ENCODE data around the gene HLCS. TPM values are rescaled to one million over a fixed set of nuclear protein-coding genes. Genes with fewer than 3 reads are reported as not detected.
"Not testable (repeated sequence)": the region's sequence is repeated elsewhere in the genome, so short reads cannot be mapped to it uniquely, and the experiment has no call there.

Gene HLCS
- polyA plus RNA-seq, 1 donor from 2014 or later: 10.7 TPM

- peaks cover 0 to 1% (median 0%) of the 10 kb centered on the region in 3 donors for H3K4me1 Mint-ChIP-seq
- no peak overlapping the region for H3K27ac Mint-ChIP-seq
- H3K27me3 Mint-ChIP-seq: no peaks in the 10 kb centered on the region
- H3K4me3 Mint-ChIP-seq: no peak overlapping the region
- H3K36me3 Mint-ChIP-seq: peaks cover 13% of the 10 kb centered on the region
- H3K9me3 Mint-ChIP-seq: no peaks in the 10 kb centered on the region
Measured at GRCh38 chr21:36821032-36821299, 145.5 kb downstream of the HLCS start.

- H3K9me3 Mint-ChIP-seq: no peaks in the 10 kb centered on the region
- H3K27ac Mint-ChIP-seq: no peak overlapping the region
- H3K27me3 Mint-ChIP-seq: no peaks in the 10 kb centered on the region
- H3K36me3 Mint-ChIP-seq: peaks cover 13% of the 10 kb centered on the region
- H3K4me3 Mint-ChIP-seq: no peak overlapping the region
- peaks cover 0 to 1% (median 0%) of the 10 kb centered on the region in 3 donors for H3K4me1 Mint-ChIP-seq
Measured at GRCh38 chr21:36820176-36821031, 146.1 kb downstream of the HLCS start.

GRCh38 chr21:36817732-36818450, 148.6 kb downstream of the HLCS start:
- Mint-ChIP-seq H3K27me3 (no peaks in the 10 kb centered on the region), H3K4me3 (no peak overlapping the region), H3K27ac (no peak overlapping the region), H3K9me3 (no peaks in the 10 kb centered on the region), H3K4me1 (no peaks in the 10 kb centered on the region), H3K36me3 (peaks cover 13% of the 10 kb centered on the region)

DNA sequence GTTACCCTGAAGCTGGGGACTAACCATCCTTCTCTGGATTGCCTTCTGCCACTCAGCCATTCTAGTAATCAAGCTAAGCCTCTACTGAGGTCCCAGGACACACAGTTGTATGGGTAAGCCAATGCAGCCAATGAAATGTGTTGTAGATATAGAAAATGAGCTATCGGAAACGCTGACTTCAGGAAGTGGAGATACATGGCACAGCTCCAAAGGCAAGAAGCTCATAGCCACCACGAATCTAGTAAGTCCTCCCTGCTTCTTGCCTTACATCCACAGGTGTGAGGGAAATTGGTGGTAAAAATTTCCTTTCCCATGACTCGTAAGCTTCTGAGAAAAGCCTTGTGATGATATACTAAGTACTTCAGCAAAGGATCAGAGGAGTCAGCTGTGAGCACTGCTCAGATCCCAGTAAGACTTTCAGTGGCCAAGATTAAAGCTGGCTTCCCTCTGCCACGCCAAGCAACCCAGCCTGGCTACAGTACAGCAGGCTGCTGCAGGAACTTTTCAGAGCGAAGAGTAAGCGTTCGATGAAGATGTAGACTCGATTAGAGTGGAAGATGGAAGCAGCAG, 149.8 kb downstream of the HLCS start:
- Mint-ChIP-seq H3K27me3 (no peaks in the 10 kb centered on the region), H3K4me3 (no peak overlapping the region), H3K36me3 (peaks cover 9% of the 10 kb centered on the region), H3K4me1 (no peaks in the 10 kb centered on the region), H3K9me3 (no peaks in the 10 kb centered on the region), H3K27ac (peak overlapping the region in 1 of 3 donors; percentile 85)

- not testable (repeated sequence) for H3K27me3 Mint-ChIP-seq, H3K27ac Mint-ChIP-seq, H3K4me3 Mint-ChIP-seq, H3K4me1 Mint-ChIP-seq, H3K36me3 Mint-ChIP-seq, H3K9me3 Mint-ChIP-seq
Measured at GRCh38 chr21:36816026-36816425, 150.4 kb downstream of the HLCS start.

DNA sequence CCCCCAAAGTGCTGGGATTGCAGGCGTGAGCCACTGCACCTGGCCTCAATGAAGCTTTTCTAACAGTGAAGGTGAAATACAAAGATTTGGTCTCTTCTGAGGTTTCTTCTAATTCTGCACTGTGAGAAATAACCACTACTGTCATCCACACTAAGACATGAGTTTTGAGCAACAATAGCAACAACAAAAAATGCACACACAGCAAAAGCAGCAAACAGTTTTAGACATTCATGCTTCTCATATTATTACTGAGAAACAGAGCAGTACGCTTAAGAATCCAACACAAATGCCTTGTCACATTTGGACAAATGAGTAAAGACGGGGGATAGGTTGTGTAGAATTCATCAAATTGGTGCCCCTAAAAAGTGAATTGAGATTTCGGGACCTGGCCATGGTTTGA, 151.2 kb downstream of the HLCS start:
- no peak overlapping the region for H3K4me3 Mint-ChIP-seq
- no peaks in the 10 kb centered on the region for H3K4me1 Mint-ChIP-seq

DNA sequence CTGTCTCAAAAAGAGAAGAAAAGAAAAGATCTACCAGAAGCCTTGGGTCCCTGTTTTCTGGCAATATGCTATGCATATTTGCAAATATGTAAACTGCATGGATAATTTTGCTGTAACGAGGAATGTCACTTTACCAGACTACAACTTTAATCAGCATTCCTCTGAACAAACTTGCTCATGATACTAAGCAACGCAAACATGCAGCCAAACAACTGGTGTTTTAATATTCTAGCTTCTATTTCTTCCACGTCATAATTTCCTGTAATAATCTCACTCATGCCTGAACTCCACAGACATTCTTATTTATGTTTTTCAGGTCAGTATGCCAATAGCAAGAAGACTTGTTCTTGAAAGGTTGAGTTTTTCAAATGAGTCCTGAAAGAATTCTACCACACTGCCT, 153.4 kb downstream of the HLCS start:
- peaks cover 8% of the 10 kb centered on the region for H3K36me3 Mint-ChIP-seq
- no peak overlapping the region for H3K27ac Mint-ChIP-seq
- H3K4me1 Mint-ChIP-seq: peaks cover 2 to 5% (median 2%) of the 10 kb centered on the region in 3 donors
- no peak overlapping the region for H3K4me3 Mint-ChIP-seq
- H3K9me3 Mint-ChIP-seq: no peaks in the 10 kb centered on the region
- H3K27me3 Mint-ChIP-seq: no peaks in the 10 kb centered on the region

More for the DNA sequence above, 151.2 kb downstream of the HLCS start:
- peaks cover 7% of the 10 kb centered on the region for H3K36me3 Mint-ChIP-seq
- no peak overlapping the region for H3K27ac Mint-ChIP-seq
- no peaks in the 10 kb centered on the region for H3K9me3 Mint-ChIP-seq
- no peaks in the 10 kb centered on the region for H3K27me3 Mint-ChIP-seq

DNA sequence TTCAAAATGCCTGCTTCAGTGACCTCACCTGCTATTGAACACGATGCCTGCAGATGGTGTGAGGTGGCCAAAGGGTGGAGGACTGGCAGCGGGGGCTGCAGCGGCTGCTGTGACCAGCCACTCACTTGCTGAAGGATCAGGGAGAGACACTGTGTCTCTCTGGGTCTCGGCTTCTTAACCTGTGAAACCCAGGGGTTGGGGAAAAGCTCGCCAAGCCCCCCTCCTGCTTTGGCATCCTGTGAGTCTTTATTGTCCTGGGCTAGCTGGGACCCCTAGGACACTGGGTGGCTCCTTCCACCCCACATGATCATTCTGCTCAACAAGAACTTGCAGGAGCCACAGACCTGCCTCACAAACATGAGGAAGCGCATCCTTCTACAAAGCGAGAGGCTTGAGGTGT, 154.7 kb downstream of the HLCS start:
- Mint-ChIP-seq H3K27ac (no peak overlapping the region), H3K9me3 (no peaks in the 10 kb centered on the region), H3K4me1 (peaks cover 2 to 5% (median 2%) of the 10 kb centered on the region in 3 donors), H3K4me3 (no peak overlapping the region), H3K36me3 (peaks cover 8% of the 10 kb centered on the region), H3K27me3 (no peaks in the 10 kb centered on the region)

DNA sequence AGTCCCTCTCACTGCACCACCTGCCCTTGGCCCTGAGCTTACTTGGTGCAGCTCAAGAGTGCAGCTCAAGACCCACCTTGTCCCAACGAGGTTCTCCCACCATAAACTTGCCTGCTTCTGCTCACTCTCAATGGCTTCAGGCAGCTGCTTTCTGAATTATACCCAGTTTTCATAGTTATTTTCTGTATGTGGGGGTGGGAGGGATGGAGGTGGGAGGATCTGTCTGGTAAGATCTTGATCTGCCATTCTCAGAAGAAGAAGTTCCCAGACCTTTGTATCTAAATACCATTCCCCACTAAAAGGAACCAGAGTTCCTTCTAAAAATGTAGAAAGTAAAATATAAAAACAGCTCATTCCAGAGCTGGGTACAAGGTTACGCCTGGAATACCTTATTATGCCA, 156.0 kb downstream of the HLCS start:
- H3K27me3 Mint-ChIP-seq: no peaks in the 10 kb centered on the region
- no peaks in the 10 kb centered on the region for H3K9me3 Mint-ChIP-seq
- peaks cover 2 to 5% (median 2%) of the 10 kb centered on the region in 3 donors for H3K4me1 Mint-ChIP-seq
- H3K27ac Mint-ChIP-seq: no peak overlapping the region
- peaks cover 16% of the 10 kb centered on the region for H3K36me3 Mint-ChIP-seq
- H3K4me3 Mint-ChIP-seq: no peak overlapping the region

DNA sequence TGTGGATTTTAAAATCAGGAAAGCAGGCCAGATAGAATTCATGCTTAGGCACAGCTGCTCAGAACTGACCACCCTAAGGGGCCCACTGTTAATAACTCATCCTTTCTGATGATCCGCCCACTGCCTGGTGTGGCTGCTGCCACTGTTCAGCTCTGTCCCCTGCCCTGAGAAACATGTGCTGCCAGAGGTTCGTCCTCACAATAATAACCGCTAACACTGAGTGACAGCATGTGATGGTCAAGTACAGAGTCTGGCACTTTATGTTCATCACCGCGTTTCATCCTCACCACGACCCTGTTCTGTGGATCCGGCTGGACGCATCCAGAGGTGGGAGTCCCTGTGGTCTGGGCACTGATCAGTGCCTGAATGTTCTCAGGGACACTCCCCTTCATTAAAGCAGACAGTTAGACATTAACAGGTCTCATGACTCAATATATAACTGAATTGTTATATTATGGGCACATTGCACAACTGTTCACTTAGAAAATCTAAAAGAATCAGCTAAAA, 159.0 kb downstream of the HLCS start:
- Mint-ChIP-seq H3K36me3 (peaks cover 12% of the 10 kb centered on the region), H3K4me1 (peaks cover 2 to 5% (median 2%) of the 10 kb centered on the region in 3 donors), H3K9me3 (no peaks in the 10 kb centered on the region), H3K4me3 (no peak overlapping the region), H3K27me3 (no peaks in the 10 kb centered on the region), H3K27ac (no peak overlapping the region)

DNA sequence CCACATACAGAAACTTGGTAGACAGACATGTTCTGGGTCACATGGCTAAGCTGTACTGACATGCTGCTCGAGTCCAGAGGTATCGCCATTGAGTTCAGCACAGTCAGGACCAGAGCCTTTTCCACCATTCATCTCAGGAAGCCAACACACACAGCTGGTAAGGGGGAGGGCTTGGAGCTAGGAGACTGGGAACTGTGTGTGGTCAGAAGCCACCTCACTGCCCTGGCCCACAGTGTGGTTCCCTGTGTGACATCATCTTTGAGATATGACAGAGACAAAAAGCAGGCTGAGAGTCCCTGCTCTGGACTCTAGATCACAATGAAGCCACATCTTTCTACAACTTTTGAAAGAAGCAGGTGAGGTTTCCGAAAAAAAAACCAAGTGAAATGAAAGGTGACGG, 160.4 kb downstream of the HLCS start:
- H3K4me3 Mint-ChIP-seq: no peak overlapping the region
- H3K4me1 Mint-ChIP-seq: peaks cover 2 to 5% (median 2%) of the 10 kb centered on the region in 3 donors
- peaks cover 12% of the 10 kb centered on the region for H3K36me3 Mint-ChIP-seq
- H3K9me3 Mint-ChIP-seq: peaks cover 0 to 3% (median 0%) of the 10 kb centered on the region in 3 donors
- no peak overlapping the region for H3K27ac Mint-ChIP-seq
- no peaks in the 10 kb centered on the region for H3K27me3 Mint-ChIP-seq

- no peaks in the 10 kb centered on the region for H3K27me3 Mint-ChIP-seq
- H3K4me1 Mint-ChIP-seq: peaks cover 1 to 5% (median 2%) of the 10 kb centered on the region in 3 donors
- no peak overlapping the region for H3K27ac Mint-ChIP-seq
- peaks cover 0 to 6% (median 3%) of the 10 kb centered on the region in 3 donors for H3K9me3 Mint-ChIP-seq
- H3K4me3 Mint-ChIP-seq: no peak overlapping the region
- H3K36me3 Mint-ChIP-seq: peaks cover 13% of the 10 kb centered on the region
Measured at GRCh38 chr21:36804874-36805611, 161.4 kb downstream of the HLCS start.

DNA sequence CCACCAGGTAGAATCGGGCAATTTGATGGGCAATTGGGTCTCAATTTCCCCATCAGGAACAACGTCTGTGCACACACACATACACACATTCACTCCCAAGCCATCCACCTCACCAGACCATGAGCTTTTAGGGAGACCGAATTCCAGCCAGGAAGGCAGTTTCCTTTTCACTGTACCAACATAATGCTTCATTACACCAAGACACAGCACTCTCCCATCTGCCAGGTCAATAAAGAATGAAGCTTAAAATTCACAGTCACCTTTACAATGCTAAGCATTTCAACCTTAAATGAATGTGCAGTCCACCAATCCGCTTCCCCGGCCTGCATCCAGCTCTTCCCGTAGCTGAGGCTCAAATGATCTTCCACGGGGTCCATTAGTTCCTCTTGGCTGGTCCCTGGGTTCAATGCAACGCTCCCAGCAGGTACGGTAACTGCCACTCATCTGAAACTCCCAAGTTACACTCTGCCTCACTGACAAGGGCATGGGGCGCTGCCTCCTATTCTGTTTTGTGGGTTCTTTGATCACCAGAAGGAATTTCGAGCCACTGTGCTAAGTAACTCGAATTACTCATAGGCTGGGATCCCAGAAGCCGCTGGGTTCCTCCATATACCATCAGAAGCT, 162.5 kb downstream of the HLCS start:
- Mint-ChIP-seq H3K36me3 (peaks cover 11% of the 10 kb centered on the region), H3K27ac (no peak overlapping the region), H3K27me3 (no peaks in the 10 kb centered on the region), H3K9me3 (peaks cover 4 to 17% (median 6%) of the 10 kb centered on the region in 3 donors), H3K4me3 (no peak overlapping the region), H3K4me1 (peaks cover 0 to 2% (median 0%) of the 10 kb centered on the region in 3 donors)

- Mint-ChIP-seq H3K36me3 (peaks cover 10% of the 10 kb centered on the region), H3K27ac (no peak overlapping the region), H3K4me1 (no peaks in the 10 kb centered on the region), H3K4me3 (no peak overlapping the region), H3K9me3 (peaks cover 4 to 24% (median 10%) of the 10 kb centered on the region in 3 donors), H3K27me3 (no peaks in the 10 kb centered on the region)
Measured at GRCh38 chr21:36803051-36803645, 163.3 kb downstream of the HLCS start.
